NCI-H748 (cell line): ENCODE data around the gene ITGB7.

ENCODE experiments used
- DNase-seq: peaks from one replicate; lab custom pipeline; 2025; ENCODE audit not compliant: unreplicated experiment; lab: John Stamatoyannopoulos, UW

Gene ITGB7

DNA sequence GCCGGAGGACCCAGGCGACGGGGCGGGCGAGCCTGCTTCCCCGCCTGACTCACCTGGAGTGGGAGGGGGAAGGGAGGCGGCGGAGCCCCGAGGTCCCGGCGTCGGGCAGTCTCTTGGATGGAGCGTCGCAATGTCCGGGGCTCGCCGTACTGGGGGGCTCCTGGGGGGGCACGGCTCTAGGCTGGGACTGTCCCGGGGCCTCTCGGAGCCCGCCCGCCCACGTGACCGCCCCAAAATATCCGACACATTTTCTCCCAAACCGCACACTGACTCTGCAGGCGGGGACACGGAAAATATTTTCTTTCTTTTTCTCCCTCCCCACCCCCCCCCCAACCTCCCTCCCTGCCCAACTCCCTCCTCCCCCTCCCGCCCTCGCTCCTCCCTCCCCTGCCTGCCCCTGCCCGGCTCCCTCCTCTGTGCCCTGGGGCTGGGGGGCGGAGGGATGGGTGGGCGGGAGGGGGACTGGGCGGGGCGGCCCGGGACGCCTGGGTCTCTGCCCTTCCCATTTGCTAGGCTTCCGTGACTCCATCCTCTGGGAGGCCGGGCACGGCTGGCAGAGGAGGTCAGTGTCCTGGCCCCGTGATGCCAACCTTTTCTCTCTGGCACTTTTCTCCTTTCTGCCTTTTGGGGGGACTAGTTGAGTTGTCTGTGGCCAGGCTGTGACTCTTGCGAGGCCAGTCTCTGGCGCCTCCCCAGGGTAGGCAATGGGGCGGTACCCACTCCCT, 25.0 kb upstream of the ITGB7 start, which contains the start of gene RARG:
TSS of gene RARG (minus strand) at position 289 of the 725 bp plus-strand sequence. CDS start 4,664 bp downstream, outside the sequence.
- DNase-seq, result peak; percentile 66

DNA sequence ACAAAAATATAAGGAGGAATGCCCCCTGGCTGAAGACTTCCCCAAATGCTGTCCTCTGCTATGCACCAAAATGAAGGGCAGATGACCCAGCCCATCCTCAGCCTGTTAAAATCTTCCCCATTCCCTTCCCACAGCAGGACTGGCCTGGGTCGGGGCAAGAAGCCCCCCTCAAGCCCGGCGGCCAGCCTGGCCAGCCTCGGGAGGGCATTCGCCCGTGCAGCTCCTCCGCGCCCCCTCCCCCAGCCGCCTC, 24.5 kb upstream of the ITGB7 start:
- DNase-seq, result no peak

DNA sequence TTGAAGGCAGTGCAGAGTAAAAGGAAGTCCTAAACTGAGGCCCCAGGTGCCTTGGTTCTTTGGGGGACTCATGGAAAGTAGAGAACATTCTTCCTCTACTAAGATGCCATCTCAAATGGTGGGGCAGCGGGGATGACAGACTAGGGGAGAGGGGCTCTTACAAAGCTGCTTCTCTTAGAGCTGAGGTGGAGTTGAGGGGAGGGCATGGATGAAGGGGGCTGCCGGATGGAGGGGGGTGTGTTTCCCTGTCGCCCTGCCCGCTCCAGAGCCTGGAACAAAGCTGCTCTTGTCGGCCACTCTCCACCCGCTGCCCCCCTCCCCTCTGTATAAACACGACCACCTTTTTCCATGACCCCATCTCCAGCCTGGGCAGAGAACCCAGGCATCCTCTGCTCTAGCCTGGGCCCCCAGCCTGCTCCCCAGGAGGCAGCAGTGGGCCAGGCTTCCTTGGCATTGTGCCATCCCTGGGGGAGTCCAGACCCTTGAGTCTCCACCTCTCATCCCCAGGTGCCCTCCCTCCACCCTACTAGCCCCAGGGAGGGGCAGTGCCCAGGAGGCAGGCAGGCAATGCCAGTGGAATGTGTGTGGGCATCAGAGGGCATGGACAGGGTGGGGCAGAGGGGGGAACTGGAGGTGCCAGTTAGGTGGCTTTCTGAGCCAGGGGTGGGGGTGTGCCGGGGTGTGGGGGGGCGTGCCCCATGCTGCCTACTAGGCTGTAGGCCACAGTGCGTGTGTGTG, 23.2 kb upstream of the ITGB7 start:
- DNase-seq, result peak; percentile 13

DNA sequence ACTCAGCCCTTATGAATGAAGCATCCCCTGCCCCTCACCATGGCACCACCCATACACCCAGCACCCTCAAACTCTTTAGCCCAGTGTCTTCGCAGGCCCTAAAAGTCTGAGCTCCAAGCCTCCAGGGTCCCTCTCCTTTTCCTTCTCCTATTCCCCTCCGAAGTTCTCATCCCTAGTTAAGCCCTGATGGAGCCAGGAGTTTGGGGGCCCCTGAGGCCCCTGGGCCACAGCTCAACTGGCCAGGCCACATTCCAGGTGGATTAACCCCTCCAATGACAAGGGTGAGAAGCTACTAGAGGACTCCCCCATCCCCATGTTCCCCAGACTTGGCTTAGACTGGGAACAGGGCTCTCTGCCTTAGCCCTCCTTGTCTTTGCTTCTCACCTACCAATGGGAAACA, 22.4 kb upstream of the ITGB7 start:
- no peak for DNase-seq

DNA sequence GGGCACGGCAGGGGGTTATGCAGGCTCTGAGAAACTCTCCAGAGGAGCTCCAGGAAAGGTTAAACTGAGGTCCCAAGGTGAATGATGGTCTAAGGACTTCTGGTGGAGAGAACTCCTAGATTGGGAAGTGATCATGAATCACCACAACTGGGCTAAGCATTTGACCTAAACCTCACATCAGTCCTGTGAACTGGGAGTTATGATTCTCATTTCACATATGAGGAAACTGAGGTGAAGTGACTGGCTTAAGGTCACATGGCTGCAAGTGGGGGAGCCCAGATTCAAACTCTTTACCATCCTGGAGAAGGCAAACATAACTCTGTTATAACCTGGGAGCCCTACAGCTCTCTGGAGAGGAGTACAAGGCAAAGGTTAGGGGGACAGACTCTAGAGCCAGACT, 20.8 kb upstream of the ITGB7 start:
- DNase-seq, result no peak

DNA sequence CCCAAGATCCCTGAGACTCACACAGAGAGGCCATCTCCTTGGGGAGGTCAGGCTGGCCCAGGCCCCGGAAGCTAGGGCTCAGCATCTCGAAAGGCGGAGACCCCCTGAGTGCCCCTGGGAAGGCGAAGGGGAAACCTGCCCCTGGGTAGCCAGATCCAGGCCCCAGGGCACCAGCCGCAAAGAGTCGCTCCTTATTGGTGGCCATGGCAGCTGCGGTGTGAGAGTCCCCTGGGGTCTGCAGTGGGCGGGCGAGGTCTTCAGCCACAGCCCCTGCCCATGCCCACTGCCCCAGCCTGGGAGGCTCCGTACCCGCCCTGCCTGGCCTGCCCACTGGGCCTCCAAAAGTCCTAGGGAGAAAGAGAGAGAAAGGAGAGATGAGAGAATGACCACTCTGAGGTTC, 20.3 kb upstream of the ITGB7 start:
- no peak for DNase-seq

DNA sequence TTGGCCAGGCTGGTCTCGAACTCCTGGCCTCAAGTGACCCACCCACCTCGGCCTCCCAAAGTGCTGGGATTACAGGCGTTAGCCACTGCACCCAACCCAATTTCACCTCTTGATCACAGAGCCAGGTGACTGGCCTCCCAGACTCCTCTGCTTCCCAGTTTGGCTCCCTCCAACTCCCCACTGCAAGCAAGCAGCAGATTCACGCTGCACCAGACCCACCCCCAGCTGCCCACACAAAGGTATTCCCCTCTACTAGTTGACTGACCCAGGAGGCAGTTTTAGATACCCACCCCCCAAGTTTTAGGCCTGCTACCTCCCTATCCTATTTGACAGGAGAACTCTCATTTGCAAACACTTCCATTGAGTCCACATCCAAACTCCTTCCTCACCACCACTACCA, 19.8 kb upstream of the ITGB7 start:
- no peak for DNase-seq

DNA sequence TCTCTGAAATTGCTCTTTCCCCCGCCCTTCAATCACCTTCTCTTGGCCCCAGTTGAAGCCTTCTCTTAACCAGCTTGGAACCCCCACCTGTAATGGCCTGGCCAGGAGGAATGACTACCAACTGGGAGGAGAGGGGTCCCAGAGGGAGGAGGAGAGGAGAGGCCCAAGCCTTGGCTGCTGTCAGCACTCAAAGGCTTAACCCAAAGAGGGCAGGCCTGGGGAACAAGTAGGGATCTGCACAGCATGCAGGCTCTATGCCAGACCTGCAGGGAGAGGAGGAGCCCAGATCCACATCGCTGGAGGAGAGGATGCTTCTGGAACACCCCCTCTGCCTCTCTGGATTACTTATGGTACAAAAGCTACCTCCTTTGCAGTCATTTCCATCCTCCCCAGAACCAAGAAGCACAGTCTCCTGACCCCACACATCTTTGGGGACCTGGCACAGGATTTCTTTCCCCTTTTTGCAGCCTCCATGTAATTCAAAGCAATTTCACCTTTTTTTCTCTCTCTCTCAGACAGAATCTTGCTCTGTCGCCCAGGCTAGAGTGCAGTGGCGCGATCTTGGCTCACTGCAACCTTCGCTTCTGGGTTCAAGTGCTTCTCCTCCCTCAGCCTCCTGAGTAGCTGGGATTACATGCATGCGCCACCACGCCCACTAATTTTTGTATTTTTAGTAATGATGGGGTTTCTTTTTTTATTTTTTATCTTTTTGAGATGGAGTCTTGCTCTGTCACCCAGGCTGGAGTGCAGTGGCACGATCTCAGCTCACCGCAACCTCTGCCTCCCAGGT, 18.8 kb upstream of the ITGB7 start:
- no peak for DNase-seq

DNA sequence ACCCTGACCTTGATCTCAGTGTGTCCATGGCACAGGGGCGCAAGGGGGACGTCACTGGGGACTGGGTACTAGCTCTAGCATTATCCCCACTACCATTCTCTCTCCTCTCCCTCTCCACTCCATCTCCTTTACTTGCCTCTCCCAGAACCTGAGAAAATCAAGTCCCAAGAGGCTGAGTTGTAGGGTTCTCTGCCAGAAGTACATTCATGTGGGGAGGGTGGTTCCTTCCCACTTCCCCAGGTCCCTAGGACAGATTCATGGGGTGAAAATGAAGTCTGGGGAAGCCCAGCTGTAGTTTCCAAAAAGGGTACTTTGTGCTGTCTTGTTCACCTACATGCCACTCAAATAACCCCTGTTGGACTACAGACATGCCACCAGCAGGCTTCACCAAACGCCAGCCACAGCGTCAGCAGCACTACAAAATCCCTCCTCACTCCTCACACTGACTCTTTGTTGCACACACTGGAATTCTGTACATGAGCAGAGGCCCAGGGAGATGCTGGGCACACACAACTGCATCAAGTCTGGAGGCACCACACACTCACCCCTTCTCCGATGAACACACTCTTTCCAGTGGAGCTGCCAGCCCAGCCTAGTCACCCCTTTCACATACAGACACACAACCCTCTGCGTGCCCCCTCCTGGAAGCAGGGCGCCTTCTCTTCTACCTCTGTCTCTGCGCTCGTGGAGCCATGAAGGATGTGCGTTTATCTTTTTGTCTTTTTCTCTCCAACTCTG, 18.0 kb upstream of the ITGB7 start:
- no peak for DNase-seq

DNA sequence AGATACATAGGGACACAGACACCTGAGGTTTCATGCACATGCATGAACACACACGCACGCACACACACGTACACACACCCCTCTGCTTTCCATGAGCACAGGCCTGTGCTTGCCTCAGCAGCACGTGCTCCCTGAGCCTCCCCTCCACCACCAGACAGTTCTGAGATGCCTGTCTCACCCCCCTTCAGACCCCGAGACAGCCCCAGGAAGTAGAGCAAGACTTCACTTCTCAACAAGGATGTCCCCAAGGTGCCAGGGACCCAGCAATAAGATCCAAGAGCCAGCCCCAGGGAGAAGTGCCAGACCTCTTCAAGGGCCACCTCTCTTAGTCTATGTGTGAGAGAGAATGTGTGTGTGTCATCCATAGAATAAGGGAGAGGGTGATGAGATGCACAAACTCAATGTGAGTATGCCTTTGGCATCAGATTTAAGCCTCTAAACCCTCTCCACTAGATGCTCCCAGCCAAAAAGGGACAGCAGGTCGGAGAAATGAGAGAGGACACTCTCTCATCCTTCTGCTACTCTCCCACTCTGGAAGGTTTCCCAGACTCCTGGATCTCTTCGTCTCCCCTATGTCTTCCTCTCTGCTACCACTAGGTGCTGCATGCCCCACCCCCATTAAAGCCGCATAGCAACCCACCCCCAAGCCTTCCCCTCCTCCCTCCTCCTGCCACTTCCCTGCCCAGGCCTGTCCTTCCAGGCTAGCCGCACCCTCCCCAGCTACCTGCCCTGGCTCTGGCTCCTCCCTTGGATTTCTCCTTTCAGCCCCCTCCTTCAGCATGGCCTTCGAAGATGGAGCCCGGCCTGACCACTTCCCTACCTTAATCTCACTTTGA, 17.2 kb upstream of the ITGB7 start:
- peak; percentile 40 for DNase-seq

DNA sequence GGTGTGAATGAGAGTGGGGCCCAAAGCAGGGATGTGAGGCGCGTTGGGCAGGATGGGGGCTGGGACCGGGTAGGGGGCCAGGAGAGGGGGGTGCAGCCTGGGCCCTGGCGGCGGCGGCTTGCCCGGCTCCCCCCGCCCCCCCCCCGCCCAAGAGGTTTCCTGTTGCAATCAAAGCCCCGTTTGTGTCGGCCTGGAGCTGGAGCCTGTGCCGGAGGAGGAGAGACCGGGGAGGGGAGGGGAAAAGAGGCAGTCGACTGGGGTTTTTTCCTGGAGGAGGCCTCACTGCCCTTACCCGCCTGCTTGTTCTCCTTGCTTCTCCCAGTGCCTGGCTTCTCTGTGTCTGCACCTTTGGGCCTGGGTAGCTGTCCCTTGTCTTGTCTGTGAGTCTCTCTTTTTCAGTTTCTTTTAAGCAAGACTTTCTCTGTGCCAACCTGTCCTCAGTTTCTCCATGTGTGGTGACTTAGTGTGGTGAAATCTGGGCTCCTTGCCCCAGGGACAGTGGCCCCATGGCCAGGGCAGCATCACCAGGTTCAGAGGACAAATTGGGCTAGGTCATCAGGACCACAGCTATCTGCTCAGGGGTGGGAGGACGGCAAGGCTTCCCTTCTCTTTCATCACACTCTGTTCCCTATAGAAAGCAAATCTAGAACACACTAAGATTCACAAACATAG, 16.5 kb upstream of the ITGB7 start:
- no peak for DNase-seq

DNA sequence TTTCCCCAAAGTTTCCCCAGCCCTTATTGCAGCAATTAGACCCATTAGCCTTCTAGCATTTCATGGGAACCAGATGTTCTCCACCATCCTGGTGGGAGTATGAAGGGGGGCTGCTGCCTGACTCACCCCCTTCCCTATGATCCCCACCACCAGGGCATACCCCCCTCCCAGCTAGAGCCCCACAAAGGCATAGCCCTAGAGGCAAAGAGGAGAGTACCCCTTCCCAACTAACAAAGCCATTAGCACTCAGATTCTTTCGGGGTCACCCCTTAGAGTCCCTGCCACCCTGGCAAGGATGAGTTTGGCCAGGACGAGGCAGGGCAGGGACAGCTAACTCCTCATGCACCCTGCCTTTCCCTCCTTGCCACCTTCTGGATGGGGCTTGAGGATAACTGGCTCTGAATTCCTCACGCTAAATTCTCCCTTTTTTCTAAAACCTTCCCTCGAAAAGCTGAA, 15.8 kb upstream of the ITGB7 start:
- no peak for DNase-seq

DNA sequence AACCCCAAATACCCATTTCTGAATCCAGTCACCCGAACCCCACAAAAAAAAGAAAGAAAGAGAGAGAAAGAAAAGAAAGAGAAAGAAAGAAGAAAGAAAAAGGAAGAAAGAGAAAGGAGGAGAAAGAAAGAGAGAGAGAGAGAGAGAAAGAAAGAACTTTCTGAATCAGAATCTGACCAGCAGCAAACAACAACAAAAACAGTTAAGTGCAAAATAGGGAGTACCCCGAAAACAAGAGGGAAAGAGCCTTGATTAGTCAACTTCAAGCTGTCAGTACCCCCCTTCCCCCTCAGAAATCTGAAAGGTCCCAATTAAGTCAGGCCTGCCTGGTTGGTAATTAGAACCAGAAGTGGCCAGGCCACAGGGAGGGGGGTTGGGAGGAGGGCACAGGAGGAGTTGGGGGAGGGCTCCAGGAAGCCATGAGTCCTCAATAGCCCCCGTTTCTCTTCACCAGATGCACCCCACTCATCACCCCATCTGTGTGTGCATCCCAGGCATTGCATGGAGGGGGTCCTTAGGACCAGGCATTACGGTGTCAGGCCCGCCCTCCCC, 15.2 kb upstream of the ITGB7 start:
- no peak for DNase-seq

DNA sequence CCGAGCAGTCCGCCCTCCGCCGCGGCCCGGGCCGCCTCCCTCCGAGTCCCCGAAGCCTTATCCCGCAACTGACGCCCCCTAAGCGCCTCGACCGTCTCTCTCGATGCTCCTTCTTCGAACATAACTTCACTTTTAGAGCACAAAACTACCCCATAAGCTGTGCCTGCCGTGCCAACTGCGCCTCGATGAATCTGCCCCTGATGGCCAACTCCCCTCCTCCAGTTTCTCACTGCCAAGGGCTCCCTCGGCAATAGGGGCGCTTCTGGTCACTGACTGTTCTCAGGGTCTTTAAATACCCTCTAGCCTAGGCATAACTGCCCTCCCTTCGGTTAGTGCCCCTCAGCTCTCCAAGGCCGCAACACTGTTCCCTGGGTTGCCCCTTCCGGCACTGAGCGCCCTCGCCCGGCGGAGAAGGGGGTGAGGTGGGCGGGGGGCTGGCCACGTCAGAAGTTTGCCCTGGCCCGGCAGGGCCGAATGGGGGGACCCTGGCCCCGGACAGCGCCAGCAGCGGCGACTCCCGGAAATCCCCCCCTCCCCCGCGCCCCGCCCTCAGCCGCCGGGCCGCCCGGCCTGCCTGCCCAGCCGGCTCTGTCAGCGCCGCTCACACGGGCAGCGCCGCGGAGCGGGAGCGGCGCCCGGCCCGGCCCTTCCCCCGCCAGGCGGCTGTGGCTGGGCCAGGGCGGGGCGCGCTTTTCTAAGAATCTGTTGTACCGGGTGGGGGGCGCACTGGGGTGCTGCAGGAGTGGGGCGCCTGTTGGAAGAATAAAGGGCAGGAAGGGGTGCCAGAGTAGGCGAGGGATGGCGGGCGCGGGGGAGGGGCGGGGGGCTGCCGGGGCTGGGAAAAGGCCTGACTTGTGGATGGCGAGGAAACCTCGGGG, 14.4 kb upstream of the ITGB7 start:
- DNase-seq, result peak; percentile 71

DNA sequence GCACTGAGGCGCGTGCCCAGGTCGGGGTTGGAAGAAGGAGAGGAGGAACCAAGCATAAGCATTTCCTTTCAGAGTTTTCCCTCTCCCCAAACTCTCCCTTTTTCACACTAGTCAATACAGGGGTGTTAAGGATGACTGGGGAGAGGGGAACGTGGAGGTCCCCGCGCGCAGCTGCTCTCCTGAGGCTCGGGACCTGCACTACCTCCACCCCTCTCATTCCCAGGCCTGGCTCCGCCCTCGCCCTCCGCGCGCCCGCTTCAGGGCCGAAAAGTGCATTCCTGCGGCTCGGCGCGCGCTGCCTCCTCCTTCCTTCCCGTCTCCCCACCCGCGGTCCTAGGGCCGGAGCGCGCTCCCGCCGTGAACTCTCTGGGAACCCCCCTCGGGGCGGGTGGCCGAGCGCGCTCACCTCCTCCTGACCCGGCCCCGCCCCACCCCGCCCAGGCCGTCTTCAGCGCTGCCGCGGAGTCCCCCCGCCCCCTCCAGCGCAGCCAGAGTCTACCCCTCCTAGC, 13.7 kb upstream of the ITGB7 start:
- DNase-seq, result peak; percentile 91

DNA sequence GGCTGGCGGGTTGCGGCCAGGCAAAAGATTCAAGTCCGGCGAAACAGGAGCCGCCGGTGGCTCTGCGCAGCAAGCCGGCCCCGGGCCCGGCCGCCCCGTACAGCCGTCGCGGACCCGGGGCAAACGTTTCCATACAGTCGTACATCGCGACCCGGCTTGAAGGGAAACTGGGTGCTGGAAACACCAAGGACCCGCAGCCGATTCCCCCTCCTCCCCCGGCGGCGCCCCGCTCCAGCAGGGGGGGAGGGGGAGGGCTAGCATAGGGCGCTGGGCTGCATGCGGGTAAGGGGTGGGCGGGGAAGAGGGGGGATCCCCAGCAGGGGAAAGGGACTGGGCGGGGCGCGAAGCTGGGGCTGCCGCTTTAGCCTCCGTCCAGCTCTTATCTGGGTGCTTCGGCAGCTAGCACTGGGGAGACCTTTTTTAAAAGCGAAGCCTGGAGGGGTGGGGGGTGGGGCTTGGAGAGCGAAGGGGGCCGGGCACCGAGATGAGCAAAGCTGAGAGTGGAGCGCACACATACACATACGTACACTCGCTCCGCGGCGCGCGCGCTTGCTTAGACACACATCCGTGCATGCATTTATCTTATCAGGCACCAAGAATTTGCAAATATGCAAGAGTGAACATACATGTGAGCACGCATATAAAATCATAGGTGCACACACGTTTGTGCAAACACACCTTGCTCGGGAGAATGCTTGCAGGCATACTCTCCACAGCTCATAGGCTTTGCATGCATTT, 13.1 kb upstream of the ITGB7 start:
- DNase-seq, result peak; percentile 69

DNA sequence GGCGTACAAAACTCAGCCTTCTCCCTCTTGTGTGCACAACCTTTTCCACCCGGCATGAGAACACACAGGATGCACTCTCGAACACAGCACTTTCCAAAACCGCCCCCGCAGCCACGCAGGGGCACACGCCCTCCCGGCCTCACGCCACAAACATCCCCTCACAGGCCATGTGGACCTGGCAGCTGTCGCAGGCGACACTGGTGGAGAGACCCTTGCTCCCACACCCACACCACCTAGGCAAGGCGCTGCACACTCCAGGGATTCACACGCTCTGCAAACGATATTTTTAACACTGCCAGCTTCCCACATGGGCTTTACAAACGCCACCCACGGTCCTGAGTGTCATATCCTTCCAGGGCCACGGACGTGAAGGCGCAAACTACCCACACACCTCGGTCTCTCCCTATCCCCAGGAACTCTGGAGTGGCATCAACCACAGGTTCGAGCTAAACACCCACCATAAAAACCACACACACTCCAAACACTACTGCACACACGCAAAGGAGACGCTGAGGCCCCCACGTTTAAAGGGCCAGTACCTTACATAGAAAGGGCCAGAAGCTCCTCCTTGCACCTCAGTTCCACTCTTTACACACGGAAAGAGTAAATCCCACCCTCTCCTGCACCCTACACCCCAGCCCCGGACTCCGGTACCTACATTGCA, 12.4 kb upstream of the ITGB7 start:
- DNase-seq, result no peak
